M059J (cell line): ENCODE results near the gene WNK4. TPM values are rescaled to one million over a fixed set of nuclear protein-coding genes. Genes with fewer than 3 reads are reported as not detected.

Experiments
- DNase-seq: peaks from one replicate; pipeline ENCODE4 v3.0.0-alpha.2; 2012; ENCODE audit warnings: low read depth
- total RNA-seq: library from RNA; depleted of rRNA; stranded (reverse); fragments of >200 nt; shearing (Covaris generic); gene quantifications from 2 replicates; pipeline ENCODE4 v1.2.3, GENCODE V29; 2014; rRNA removed

WNK4 gene
- total RNA-seq, 1 experiment from 2014 or later, result 1.2 TPM

GRCh38 chr17:42833767-42834422 is 53.5 kb downstream of the WNK4 start:
- DNase-seq, result no peak

- DNase-seq, result no peak
These were observed 55.3 kb downstream of the WNK4 start for GRCh38 chr17:42835732-42836131.

GRCh38 chr17:42841975-42842685 is 61.7 kb downstream of the WNK4 start:
- peak; percentile 36 for DNase-seq

GRCh38 chr17:42843358-42843934 is 63.0 kb downstream of the WNK4 start:
- DNase-seq, result peak; percentile 59

DNA sequence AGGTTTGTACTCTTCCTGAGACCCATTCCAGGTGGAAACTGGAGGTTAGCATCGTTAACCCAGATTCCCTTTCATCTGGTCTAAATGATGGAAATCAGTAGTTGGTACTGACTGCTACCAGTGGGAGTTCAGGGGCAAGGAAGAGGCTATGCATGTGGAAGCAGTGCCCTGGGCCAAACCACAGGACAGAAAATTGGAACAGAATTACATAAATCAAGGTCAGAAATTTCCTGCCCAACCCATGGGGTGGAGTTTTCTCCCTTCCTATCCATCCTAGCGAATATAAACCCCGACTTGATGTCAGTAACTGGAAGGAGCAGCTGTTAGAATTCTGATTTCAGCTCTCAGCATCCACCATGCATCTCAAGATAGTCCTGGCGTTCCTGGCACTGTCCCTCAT is 63.9 kb downstream of the WNK4 start, which contains the start of gene AOC2:
Gene AOC2, plus strand, starts transcription at position 310 of the 400 bp plus-strand sequence. Its CDS starts 47 bp downstream, at position 357.
- no peak for DNase-seq

GRCh38 chr17:42844761-42845555 is 64.5 kb downstream of the WNK4 start:
- no peak for DNase-seq

GRCh38 chr17:42845556-42845917 is 65.1 kb downstream of the WNK4 start:
- DNase-seq, result no peak

- DNase-seq, result peak; percentile 77
These were observed 65.6 kb downstream of the WNK4 start for GRCh38 chr17:42845918-42846593.

Other genes starting within 250 kb of the WNK4 start
- 19.3 and 27.8 TPM in 2 replicates for gene NAGLU, start 244.4 kb upstream of the WNK4 start, total RNA-seq
- 0.54 TPM in 1 of 2 replicates, not detected in the other for gene HSD17B1, start 227.7 kb upstream of the WNK4 start, total RNA-seq
- 31.3 and 33.0 TPM in 2 replicates for gene COASY, start 218.5 kb upstream of the WNK4 start, total RNA-seq
- gene MLX, start 213.5 kb upstream of the WNK4 start, total RNA-seq, result 39.1 and 42.6 TPM in 2 replicates
- 16.0 and 23.2 TPM in 2 replicates for gene PSMC3IP, start 202.9 kb upstream of the WNK4 start, total RNA-seq
- 38.7 and 41.9 TPM in 2 replicates for gene RETREG3, start 171.2 kb upstream of the WNK4 start, total RNA-seq
- 148 and 168 TPM in 2 replicates for gene TUBG1, start 170.9 kb upstream of the WNK4 start, total RNA-seq
- gene TUBG2, start 121.3 kb upstream of the WNK4 start, total RNA-seq, result 15.9 and 21.0 TPM in 2 replicates
- gene PLEKHH3, start 103.6 kb upstream of the WNK4 start, total RNA-seq, result 14.9 and 17.8 TPM in 2 replicates
- gene CCR10, start 98.8 kb upstream of the WNK4 start, total RNA-seq, result 0.32 TPM in 1 of 2 replicates, not detected in the other
- 5.4 and 11.8 TPM in 2 replicates for gene CNTNAP1, start 98.1 kb upstream of the WNK4 start, total RNA-seq
- gene EZH1, start 35.6 kb upstream of the WNK4 start, total RNA-seq, result 4.5 and 7.8 TPM in 2 replicates
- gene RAMP2, start 19.4 kb upstream of the WNK4 start, total RNA-seq, result 0.49 and 1.0 TPM in 2 replicates
- gene VPS25, start 7.2 kb upstream of the WNK4 start, total RNA-seq, result 88.5 and 97.4 TPM in 2 replicates
- gene COA3, start 18.1 kb downstream of the WNK4 start, total RNA-seq, result 95.0 and 99.0 TPM in 2 replicates
- 0.20 TPM in 1 of 2 replicates, not detected in the other for gene CNTD1, start 18.3 kb downstream of the WNK4 start, total RNA-seq
- gene BECN1, start 43.7 kb downstream of the WNK4 start, total RNA-seq, result 36.9 and 83.7 TPM in 2 replicates
- 79.3 and 139 TPM in 2 replicates for gene PSME3, start 52.8 kb downstream of the WNK4 start, total RNA-seq
- gene AOC2, start 64.0 kb downstream of the WNK4 start, total RNA-seq, result not detected in 2 replicates
- gene AOC3, start 70.6 kb downstream of the WNK4 start, total RNA-seq, result 0.02 TPM in 1 of 2 replicates, not detected in the other
- not detected in 2 replicates for gene G6PC1, start 120.2 kb downstream of the WNK4 start, total RNA-seq
- gene AARSD1, start 183.8 kb downstream of the WNK4 start, total RNA-seq, result 13.6 and 17.1 TPM in 2 replicates
- gene PTGES3L, start 199.5 kb downstream of the WNK4 start, total RNA-seq, result 0.67 and 0.71 TPM in 2 replicates
- 5.7 and 11.4 TPM in 2 replicates for gene RUNDC1, start 200.0 kb downstream of the WNK4 start, total RNA-seq
- gene RPL27, start 217.8 kb downstream of the WNK4 start, total RNA-seq, result 982 and 1,027 TPM in 2 replicates
- gene IFI35, start 226.2 kb downstream of the WNK4 start, total RNA-seq, result 206 and 256 TPM in 2 replicates
- 72.4 and 72.7 TPM in 2 replicates for gene VAT1, start 241.8 kb downstream of the WNK4 start, total RNA-seq
- gene RND2, start 244.6 kb downstream of the WNK4 start, total RNA-seq, result 0.20 and 0.22 TPM in 2 replicates